Raji (cell line): ENCODE results near the gene PTGR2.

Source experiments
- POLR2A ChIP-seq: IDR thresholded peaks from 2 replicates; pipeline ENCODE4 v1.6.1; 2011; ENCODE audit warnings: low read depth, low read length, control low read depth; ENCODE audit not compliant: insufficient read depth

Gene PTGR2

DNA sequence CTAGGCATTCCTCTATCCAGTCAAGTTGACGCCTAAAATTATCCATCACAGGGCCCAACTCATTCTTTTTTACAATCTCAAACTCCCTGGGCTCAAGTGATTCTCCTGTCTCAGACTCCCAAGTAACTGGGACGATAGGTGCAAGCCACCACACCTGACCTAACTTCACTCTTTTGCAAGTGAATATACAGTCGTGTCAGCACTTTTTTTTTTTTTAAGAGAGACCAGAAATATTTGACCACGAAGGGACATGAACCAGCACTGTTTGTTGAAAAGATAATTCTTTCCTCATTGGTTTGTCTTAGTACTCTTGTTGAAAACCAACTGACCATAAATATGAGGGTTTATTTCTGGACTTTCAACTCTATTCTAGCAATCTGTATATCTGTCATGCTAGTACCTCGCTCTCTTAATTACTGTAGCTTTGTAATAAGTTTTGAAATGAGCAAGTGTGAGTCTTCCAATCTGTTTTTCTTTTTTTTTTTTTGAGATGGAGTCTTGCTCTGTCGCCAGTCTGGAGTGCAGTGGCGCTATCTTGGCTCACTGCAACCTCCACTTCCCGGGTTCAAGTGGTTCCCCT, 14.0 kb downstream of the PTGR2 start:
- TF ChIP-seq POLR2A = no peak

DNA sequence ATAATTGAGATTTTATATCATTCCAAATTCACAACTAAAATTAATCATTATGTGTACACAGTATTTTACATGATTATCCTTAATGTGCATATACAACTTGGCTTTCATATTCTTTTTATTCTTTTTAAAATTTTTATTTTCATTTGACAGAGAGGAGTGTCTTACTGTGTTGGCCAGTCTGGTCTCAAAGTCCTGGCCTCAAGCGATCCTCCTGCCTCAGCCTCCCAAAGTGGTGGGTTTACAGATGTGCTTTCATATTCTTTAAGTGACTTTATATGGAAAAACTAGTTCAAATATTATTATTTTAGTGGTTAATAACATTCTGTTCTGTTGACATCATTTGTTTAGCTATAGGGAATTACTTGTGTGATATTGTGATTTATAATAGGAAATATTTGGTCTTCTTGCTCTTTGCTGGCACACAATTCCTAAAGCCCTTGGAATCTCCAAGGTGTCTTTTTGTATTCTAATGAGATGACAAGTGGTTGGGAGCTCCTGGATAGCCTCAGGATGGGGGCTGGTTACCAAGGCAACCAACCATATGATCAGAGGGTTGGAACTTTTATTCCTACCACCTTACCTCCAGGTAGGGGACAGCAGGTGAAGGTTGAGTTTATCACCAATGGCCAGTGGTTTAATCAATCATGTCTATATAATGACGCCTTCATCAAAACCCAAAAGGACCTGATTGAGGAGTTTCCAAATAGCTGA, 19.0 kb downstream of the PTGR2 start:
- TF ChIP-seq POLR2A = no peak

DNA sequence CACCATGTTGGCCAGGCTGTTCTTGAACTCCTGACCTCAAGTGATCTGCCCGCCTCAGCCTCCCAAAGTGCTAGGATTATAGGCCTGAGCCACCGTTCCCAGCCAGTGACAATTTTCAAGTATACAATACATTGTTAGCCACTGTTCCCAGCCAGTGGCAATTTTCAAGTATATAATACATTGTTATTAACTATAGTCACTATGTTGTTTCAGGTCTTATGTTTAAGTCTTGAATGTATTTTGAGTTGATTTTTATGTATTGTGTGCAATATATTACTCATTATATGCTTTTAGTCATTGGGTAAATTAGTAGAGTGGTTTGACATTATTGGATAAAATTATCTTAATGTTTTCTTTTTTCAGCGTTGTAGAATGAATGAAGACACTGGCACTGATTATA, 22.0 kb downstream of the PTGR2 start:
- no peak for TF ChIP-seq POLR2A

DNA sequence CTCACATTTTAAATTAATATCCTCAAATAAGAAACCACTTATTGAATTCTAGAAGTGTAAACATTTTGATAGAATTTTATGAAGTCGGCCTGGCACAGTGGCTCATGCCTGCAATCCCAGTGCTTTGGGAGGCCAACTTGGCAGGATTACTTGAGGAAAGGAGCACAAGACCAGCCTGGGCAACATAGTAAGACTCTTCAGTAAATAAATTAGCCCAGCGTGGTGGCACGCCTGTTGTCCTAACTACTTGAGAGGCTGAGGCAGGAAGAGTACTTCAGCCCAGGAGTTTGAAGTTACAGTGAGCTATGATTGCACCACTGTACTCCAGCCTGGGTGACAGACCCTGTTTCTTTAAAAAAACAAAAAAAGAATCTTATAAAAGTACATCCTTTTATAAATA, 26.2 kb downstream of the PTGR2 start:
- no peak for TF ChIP-seq POLR2A

DNA sequence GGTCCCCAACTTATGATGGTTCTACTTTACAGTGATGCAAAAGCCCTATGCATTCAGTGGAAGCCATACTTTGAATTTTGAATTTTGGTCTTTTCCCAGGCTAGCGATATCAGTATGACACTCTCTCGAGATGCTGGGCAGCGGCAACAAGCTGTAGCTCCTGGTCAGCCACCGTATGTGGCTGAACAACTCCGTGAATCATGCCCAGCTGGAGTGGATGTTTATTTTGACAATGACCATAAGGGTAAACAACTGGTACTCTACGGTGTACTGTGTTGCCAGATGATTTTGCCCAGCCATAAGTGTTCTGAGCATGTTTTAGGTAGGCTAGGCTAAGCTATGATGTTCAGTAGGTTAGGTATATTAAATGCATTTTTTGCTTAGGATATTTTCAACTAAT, 26.8 kb downstream of the PTGR2 start:
- TF ChIP-seq POLR2A = no peak

DNA sequence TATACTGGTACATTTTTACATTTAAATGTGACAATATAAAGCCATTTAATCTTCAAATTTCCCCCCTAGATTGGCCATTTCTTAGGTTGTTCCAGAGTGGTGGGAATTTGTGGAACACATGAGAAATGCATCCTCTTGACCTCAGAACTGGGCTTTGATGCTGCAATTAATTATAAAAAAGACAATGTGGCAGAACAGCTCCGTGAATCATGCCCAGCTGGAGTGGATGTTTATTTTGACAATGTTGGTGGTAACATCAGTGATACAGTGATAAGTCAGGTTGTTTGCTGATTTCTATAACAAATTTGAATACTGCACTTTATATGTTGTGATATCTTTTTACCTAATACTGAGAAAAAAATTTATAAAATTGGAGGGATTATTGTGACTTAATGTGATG, 27.4 kb downstream of the PTGR2 start:
- no peak for TF ChIP-seq POLR2A

DNA sequence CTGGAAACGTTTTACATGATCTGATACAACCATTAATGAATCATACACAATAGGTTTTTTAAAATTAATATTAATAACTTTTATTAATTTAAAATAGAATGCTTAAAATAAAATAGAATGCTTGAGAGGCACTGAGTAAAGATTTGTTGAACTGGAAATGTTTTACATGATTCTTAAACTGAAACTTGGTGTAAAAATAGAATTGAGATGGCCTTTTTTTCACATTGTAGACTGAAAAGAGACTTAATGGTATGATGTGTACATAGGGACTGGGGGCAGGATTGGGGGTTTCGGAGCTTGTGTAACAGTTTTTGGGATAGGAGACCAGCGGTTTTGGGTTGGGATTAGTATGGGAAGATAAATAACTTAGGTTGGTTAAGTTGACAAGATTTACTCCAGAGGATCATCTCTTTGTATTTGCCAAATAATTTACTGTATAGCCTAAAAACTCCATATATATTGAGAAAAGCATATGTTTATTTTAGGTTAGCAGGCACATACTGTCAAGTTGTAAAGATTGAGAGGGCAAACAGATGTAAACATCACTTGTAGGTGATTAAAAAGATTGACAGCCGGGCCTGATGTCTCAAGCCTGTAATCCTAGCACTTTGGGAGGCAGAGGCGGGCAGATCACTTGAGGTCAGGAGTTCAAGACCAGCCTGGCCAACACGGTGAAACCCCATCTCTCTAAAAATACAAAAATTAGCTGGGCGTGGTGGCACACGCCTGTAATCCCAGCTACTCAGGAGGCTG, 33.0 kb downstream of the PTGR2 start:
- no peak for TF ChIP-seq POLR2A

DNA sequence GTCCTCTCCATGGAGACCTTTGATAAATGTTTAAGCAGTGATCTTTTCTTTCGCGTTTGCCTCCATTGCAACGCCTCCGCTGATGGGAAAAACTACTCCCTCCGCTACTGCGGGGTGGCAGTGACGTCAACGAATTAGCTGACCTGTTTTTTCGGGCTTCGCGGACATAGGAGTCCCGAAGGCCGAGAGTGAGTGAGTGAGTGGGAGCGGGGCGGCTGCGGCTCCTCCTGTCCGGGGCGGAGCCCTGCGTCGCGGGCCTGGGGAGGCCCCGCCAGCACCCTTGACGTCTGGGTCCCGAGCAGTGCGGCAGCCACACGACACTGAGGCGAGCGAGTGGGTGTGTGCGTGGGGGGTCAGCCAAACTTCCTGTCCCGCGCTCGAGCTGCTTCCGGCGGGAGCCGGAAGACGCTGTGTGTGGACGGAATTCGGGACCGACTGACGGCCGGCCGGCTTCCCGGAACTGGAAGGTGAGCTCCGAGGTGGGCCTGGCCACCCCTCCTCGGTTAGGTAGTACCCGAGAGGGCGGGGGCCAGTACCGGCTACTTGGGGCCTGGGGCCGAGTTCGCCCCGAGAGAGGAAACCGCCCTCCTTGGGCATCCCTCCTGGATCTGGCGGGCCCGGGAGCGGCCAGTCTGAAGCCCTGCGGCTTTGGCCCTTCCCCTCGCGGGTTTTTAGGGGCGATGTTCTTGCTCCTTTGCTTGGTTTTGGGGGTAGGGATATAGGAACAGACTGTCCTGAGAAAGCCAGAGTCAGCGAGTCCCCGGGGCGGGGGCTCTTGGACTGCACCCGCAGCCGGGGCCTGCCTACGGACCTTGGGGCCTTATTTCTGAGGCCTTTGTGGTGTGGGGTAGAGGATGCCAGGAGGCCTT, 35.1 kb downstream of the PTGR2 start, which contains the start of gene ZNF410:
Gene ZNF410, plus strand, starts transcription at position 411 of the 869 bp plus-strand sequence. CDS start 5,317 bp downstream, outside the sequence.
- TF ChIP-seq POLR2A = peak; percentile 92

DNA sequence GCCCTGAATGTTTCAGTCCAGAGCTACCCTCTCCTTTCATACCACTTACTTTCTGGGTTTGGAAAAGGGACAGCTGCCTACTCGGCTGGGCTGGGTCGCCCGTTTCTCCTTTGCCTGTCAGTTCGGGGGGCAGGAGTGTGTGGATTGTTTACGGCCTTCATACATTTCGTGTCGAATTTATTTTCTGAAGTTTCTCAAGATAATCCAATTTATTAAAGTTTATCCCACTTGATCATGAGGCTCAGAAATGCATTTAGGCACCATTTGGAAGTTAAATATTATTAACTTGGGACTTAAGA, 35.6 kb downstream of the PTGR2 start:
- no peak for TF ChIP-seq POLR2A

DNA sequence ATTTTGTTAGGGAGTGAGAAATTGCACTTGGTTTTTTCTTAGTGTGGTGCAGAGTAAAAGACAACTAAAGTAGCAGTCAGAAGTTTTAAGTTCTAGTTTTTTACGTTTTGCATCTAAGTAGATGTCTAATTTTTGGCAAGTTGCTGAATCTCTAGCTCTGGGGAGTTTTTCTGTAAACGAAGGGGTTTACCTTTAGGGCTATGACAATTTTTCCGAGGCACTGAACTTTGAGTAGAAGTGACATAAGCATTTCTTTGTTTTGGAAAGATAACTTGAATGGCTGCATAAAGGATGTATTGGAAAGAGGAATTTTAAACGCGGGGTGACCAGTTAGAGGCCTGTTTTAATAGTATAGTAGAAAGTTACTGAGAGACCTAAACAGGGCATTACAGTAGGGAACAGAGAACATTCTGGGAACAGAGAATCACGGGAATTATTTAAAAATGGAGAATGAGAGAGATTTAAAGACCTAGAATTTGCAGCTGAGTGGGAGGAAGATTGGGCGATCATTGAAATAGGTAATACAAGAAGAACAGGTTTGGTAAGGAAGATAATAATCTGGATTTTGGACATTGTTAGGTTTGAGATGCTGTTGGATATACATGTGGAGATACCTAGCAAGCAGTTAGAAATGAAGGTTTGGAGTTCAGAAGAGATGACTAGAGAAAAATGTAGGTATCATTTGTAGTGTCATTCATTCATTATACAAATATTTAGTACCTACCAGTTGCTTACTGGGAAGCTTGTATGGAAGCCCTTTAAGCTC, 36.2 kb downstream of the PTGR2 start:
- no peak for TF ChIP-seq POLR2A

DNA sequence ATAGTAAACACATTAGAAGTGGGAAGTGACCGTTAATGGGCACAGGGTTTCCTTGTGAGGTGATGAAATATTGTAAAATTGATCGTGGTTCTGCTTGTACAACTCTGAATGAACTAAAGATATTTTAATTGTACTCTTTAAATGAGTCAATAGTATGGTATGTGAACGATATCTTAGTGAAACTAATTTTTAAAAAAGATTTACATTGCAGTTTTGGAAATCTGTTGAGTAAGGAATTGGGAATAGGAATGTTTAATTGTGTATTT, 36.8 kb downstream of the PTGR2 start:
- no peak for TF ChIP-seq POLR2A

DNA sequence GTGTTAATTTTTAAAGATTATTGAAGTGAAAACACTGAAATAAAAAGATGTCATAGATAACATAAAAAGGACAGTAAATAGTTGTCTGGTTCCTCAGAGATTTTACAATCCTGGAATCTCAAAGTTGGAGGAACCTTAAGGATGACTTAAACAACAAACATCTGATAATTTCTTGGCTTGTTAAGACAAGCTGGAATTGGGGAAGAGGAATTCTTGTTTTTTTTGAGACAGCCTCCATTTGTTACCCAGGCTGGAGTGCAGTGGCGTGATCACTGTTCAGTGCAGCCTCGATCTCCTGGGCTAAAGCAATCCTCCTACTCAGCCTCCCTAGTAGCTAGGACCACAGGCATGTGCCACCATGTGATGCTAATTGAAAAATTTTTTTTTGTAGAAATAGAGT, 37.3 kb downstream of the PTGR2 start:
- TF ChIP-seq POLR2A = no peak

DNA sequence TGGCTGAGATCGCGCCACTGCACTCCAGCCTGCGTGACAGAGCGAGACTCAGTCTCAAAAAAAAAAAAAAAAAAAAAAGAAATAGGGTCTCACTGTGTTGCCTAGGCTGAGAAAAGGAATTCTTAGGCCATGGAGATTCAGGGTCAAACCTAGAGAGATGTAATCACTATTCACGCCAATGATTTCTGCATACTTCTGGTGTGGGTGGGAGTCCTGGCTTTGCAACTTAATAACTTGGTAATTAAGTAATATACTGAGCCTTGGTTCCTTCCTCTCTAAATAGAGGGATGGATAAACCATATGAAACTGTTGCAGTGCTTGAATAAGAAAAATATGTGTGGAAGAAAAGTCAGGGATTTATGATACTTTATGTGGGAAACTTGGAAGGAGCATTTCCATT, 37.7 kb downstream of the PTGR2 start:
- no peak for TF ChIP-seq POLR2A

DNA sequence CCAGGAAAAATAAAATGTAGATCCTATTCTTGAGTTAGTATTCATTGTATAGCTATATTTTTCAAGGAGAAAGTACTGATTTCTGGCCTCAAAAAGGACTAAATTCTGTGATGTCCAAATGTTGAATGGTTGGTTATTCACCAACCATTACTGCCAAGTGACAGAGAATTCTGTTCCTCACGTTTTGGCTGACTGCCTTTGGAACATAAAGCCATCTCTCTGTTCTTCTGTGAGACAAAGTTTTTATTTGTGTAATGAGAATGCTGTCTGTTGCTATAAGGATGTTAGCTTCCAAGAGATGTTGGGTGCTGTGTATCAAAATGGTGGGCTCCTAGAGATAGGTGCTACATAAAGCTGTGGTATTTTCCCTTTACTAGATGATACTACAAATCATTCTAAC, 44.3 kb downstream of the PTGR2 start:
- no peak for TF ChIP-seq POLR2A

DNA sequence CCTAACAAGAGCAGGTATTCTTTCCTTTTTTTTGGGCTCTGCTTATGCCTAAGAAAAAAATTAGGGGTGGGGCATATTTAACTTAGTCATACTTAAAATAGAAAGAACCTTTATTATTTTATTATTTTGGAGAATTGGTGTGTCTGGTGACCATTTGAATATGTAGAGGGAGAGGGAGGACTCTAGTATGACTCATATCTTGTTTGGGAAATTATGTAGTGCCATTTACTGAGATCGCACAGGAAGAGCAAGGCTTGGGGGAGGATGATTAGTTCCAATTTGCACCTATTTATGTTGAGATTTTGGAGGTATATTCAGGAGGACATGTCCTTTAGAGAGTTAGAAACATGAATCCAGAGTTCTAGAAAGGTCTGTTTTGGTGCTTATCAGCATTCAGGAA, 44.9 kb downstream of the PTGR2 start:
- TF ChIP-seq POLR2A = no peak
